SK-N-SH treated with all-trans-retinoic acid at 6 μM for 48 hours (cell line): ENCODE data around the gene MTFP1.

Source experiments
- ARNTL ChIP-seq: fragments of 450-650 bp; formaldehyde crosslinking; IDR thresholded peaks from 2 replicates; pipeline ENCODE4 v1.5.0; 2020; ENCODE audit warnings: low read depth, mild to moderate bottlenecking, moderate library complexity, borderline replicate concordance
- ZC3H10 ChIP-seq: fragments of 250-450 bp; sonication (Bioruptor Pico); IDR thresholded peaks from 2 replicates; pipeline ENCODE4 v1.5.1; 2021; ENCODE audit warnings: mild to moderate bottlenecking, moderate library complexity

DNA sequence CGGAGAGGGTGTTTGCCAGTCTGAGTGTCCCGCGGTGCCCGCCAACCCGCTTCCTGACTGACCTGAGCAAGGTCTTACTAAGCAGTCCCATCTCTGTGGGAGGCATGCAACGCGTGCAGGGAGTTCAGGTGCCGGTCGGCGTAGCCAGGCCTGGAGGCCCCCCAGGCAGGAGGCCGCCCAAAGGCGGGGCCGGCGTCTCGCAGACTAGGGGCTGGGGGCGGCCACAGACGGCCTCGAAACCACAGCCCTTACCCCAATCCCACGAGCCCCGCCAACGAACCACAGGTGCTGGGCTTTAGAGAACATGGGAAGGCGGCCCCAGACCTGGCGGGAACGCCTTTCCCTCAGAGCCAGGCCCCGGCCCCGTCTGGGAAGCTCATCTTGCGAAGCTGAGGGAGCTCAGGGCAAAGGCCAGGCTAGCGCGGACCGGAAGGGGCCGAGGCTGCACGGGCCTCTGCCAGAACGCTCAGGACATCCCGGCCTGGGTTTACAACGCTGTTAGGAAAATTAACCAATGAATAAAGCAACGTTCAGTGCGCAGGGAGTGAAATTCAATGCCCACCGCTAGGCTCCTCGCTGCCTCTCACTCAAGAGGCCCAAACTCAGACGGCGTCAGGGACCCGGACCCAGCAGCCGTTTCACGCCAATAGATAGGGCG lies 2.1 kb upstream of the MTFP1 start:
- TF ChIP-seq ZC3H10 (CRISPR knock-in tag), result no peak
- TF ChIP-seq ARNTL (CRISPR knock-in tag), result no peak
